ENCODE measurements around the gene FBXW10. TPM values are rescaled to one million over a fixed set of nuclear protein-coding genes. Genes with fewer than 3 reads are reported as not detected.
"Not testable (repeated sequence)": the region's sequence is repeated elsewhere in the genome, so short reads cannot be mapped to it uniquely, and the experiment has no call there.

FBXW10 gene
- polyA plus RNA-seq, 4 donors: 0.16 to 0.62 (median 0.22) TPM; not detected in 1

GRCh38 chr17:18744726-18745125, 872 bp downstream of the FBXW10 start:
- DNase-seq; H3K4me3 ChIP-seq (ENCODE audit: low read depth in 1 of 3, low read length in 3 of 3): not testable (repeated sequence)
- WGBS, 3 donors: 6 to 39% (median 31%) methylated on average over 3 to 4 of the region's 4 CpGs

GRCh38 chr17:18746551-18746950, 2.7 kb downstream of the FBXW10 start:
- not testable (repeated sequence) for H3K9me3 ChIP-seq (ENCODE audit: control insufficient read depth in 2 of 2, insufficient read depth in 1 of 2, low read depth in 1 of 2, low read length in 1 of 2); H3K27me3 ChIP-seq (ENCODE audit: control insufficient read depth in 3 of 3, insufficient read depth in 3 of 3, low read length in 3 of 3); FAIRE-seq; H3K36me3 ChIP-seq (ENCODE audit: control insufficient read depth in 3 of 3, insufficient read depth in 2 of 3, low read depth in 1 of 3, low read length in 3 of 3); H3K4me3 ChIP-seq (ENCODE audit: low read depth in 1 of 3, low read length in 3 of 3)
- Histone ChIP-seq H3K4me1 (ENCODE audit: control insufficient read depth in 3 of 3, insufficient read depth in 2 of 3, low read depth in 1 of 3, low read length in 2 of 3) (peaks cover 0 to 13% (median 0%) of the 10 kb centered on the region in 3 donors), H3K27ac (ENCODE audit: low read depth in 1 of 3, low read length in 2 of 3) (peak overlapping the region in 1 of 3 donors; percentile 34)
- DNase-seq: peak in 1 of 2 donors; percentile 91
- whole genome bisulfite sequencing, 3 donors: 35 to 56% (median 38%) methylated on average over 3 of the region's 3 CpGs

More at GRCh38 chr17:18744726-18745125, 872 bp downstream of the FBXW10 start:
- not testable (repeated sequence) for H3K9me3 ChIP-seq (ENCODE audit: control insufficient read depth in 2 of 2, insufficient read depth in 1 of 2, low read depth in 1 of 2, low read length in 1 of 2); H3K36me3 ChIP-seq (ENCODE audit: control insufficient read depth in 3 of 3, insufficient read depth in 2 of 3, low read depth in 1 of 3, low read length in 3 of 3); H3K27me3 ChIP-seq (ENCODE audit: control insufficient read depth in 3 of 3, insufficient read depth in 3 of 3, low read length in 3 of 3); FAIRE-seq
- H3K27ac ChIP-seq (ENCODE audit: low read depth in 1 of 3, low read length in 2 of 3): peak overlapping the region in 1 of 3 donors; percentile 63
- peaks cover 0 to 13% (median 0%) of the 10 kb centered on the region in 3 donors for H3K4me1 ChIP-seq (ENCODE audit: control insufficient read depth in 3 of 3, insufficient read depth in 2 of 3, low read depth in 1 of 3, low read length in 2 of 3)

- H3K4me1 ChIP-seq (ENCODE audit: control insufficient read depth in 3 of 3, insufficient read depth in 2 of 3, low read depth in 1 of 3, low read length in 2 of 3): peaks cover 0 to 13% (median 0%) of the 10 kb centered on the region in 3 donors
- not testable (repeated sequence) for H3K9me3 ChIP-seq (ENCODE audit: control insufficient read depth in 2 of 2, insufficient read depth in 1 of 2, low read depth in 1 of 2, low read length in 1 of 2); H3K36me3 ChIP-seq (ENCODE audit: control insufficient read depth in 3 of 3, insufficient read depth in 2 of 3, low read depth in 1 of 3, low read length in 3 of 3); FAIRE-seq; H3K27ac ChIP-seq (ENCODE audit: low read depth in 1 of 3, low read length in 2 of 3); H3K4me3 ChIP-seq (ENCODE audit: low read depth in 1 of 3, low read length in 3 of 3); H3K27me3 ChIP-seq (ENCODE audit: control insufficient read depth in 3 of 3, insufficient read depth in 3 of 3, low read length in 3 of 3)
- peak in 1 of 2 donors; percentile 54 for DNase-seq
- WGBS, 3 donors: 43 to 52% (median 43%) methylated on average over 6 of the region's 6 CpGs
These were observed 3.6 kb downstream of the FBXW10 start for GRCh38 chr17:18747501-18747900.

GRCh38 chr17:18750242-18750641, 6.4 kb downstream of the FBXW10 start:
- 90 to 96% (median 96%) methylated on average over 1 of the region's 1 CpG for WGBS, 3 donors

GRCh38 chr17:18753829-18754409, 10.1 kb downstream of the FBXW10 start:
- not testable (repeated sequence) for H3K27me3 ChIP-seq (ENCODE audit: control insufficient read depth in 3 of 3, insufficient read depth in 3 of 3, low read length in 3 of 3); H3K9me3 ChIP-seq (ENCODE audit: control insufficient read depth in 2 of 2, insufficient read depth in 1 of 2, low read depth in 1 of 2, low read length in 1 of 2); FAIRE-seq; H3K36me3 ChIP-seq (ENCODE audit: control insufficient read depth in 3 of 3, insufficient read depth in 2 of 3, low read depth in 1 of 3, low read length in 3 of 3); H3K27ac ChIP-seq (ENCODE audit: low read depth in 1 of 3, low read length in 2 of 3); DNase-seq; H3K4me3 ChIP-seq (ENCODE audit: low read depth in 1 of 3, low read length in 3 of 3)
- 80 to 88% (median 81%) methylated on average over 5 of the region's 6 CpGs for WGBS, 3 donors
- peaks cover 0 to 11% (median 0%) of the 10 kb centered on the region in 3 donors for H3K4me1 ChIP-seq (ENCODE audit: control insufficient read depth in 3 of 3, insufficient read depth in 2 of 3, low read depth in 1 of 3, low read length in 2 of 3)

More at GRCh38 chr17:18750242-18750641, 6.4 kb downstream of the FBXW10 start:
- H3K36me3 ChIP-seq (ENCODE audit: control insufficient read depth in 3 of 3, insufficient read depth in 2 of 3, low read depth in 1 of 3, low read length in 3 of 3); H3K9me3 ChIP-seq (ENCODE audit: control insufficient read depth in 2 of 2, insufficient read depth in 1 of 2, low read depth in 1 of 2, low read length in 1 of 2); FAIRE-seq; H3K27ac ChIP-seq (ENCODE audit: low read depth in 1 of 3, low read length in 2 of 3); H3K4me3 ChIP-seq (ENCODE audit: low read depth in 1 of 3, low read length in 3 of 3); DNase-seq; H3K27me3 ChIP-seq (ENCODE audit: control insufficient read depth in 3 of 3, insufficient read depth in 3 of 3, low read length in 3 of 3): not testable (repeated sequence)
- H3K4me1 ChIP-seq (ENCODE audit: control insufficient read depth in 3 of 3, insufficient read depth in 2 of 3, low read depth in 1 of 3, low read length in 2 of 3): peaks cover 0 to 17% (median 0%) of the 10 kb centered on the region in 3 donors

- DNase-seq; H3K9me3 ChIP-seq (ENCODE audit: control insufficient read depth in 2 of 2, insufficient read depth in 1 of 2, low read depth in 1 of 2, low read length in 1 of 2); H3K27ac ChIP-seq (ENCODE audit: low read depth in 1 of 3, low read length in 2 of 3); FAIRE-seq; H3K36me3 ChIP-seq (ENCODE audit: control insufficient read depth in 3 of 3, insufficient read depth in 2 of 3, low read depth in 1 of 3, low read length in 3 of 3); H3K27me3 ChIP-seq (ENCODE audit: control insufficient read depth in 3 of 3, insufficient read depth in 3 of 3, low read length in 3 of 3); H3K4me3 ChIP-seq (ENCODE audit: low read depth in 1 of 3, low read length in 3 of 3): not testable (repeated sequence)
- H3K4me1 ChIP-seq (ENCODE audit: control insufficient read depth in 3 of 3, insufficient read depth in 2 of 3, low read depth in 1 of 3, low read length in 2 of 3): peaks cover 0 to 11% (median 0%) of the 10 kb centered on the region in 3 donors
- 49 to 79% (median 71%) methylated on average over 4 of the region's 4 CpGs for WGBS, 3 donors
These were observed 12.1 kb downstream of the FBXW10 start for GRCh38 chr17:18755969-18756368.

GRCh38 chr17:18757368-18758044, 13.7 kb downstream of the FBXW10 start:
- peaks cover 0 to 11% (median 0%) of the 10 kb centered on the region in 3 donors for H3K4me1 ChIP-seq (ENCODE audit: control insufficient read depth in 3 of 3, insufficient read depth in 2 of 3, low read depth in 1 of 3, low read length in 2 of 3)
- WGBS, 3 donors: 53 to 71% (median 63%) methylated on average over 8 of the region's 8 CpGs
- not testable (repeated sequence) for H3K9me3 ChIP-seq (ENCODE audit: control insufficient read depth in 2 of 2, insufficient read depth in 1 of 2, low read depth in 1 of 2, low read length in 1 of 2); H3K36me3 ChIP-seq (ENCODE audit: control insufficient read depth in 3 of 3, insufficient read depth in 2 of 3, low read depth in 1 of 3, low read length in 3 of 3); FAIRE-seq; H3K27me3 ChIP-seq (ENCODE audit: control insufficient read depth in 3 of 3, insufficient read depth in 3 of 3, low read length in 3 of 3); H3K4me3 ChIP-seq (ENCODE audit: low read depth in 1 of 3, low read length in 3 of 3)
- H3K27ac ChIP-seq (ENCODE audit: low read depth in 1 of 3, low read length in 2 of 3): peak overlapping the region in 1 of 3 donors; percentile 22
- peak in 1 of 2 donors; percentile 68 for DNase-seq

- FAIRE-seq: not testable (repeated sequence)
These were observed 14.5 kb downstream of the FBXW10 start for GRCh38 chr17:18758344-18758743.

More at GRCh38 chr17:18758344-18758743, 14.5 kb downstream of the FBXW10 start:
- H3K27me3 ChIP-seq (ENCODE audit: control insufficient read depth in 3 of 3, insufficient read depth in 3 of 3, low read length in 3 of 3); H3K4me3 ChIP-seq (ENCODE audit: low read depth in 1 of 3, low read length in 3 of 3); H3K36me3 ChIP-seq (ENCODE audit: control insufficient read depth in 3 of 3, insufficient read depth in 2 of 3, low read depth in 1 of 3, low read length in 3 of 3); H3K9me3 ChIP-seq (ENCODE audit: control insufficient read depth in 2 of 2, insufficient read depth in 1 of 2, low read depth in 1 of 2, low read length in 1 of 2); H3K27ac ChIP-seq (ENCODE audit: low read depth in 1 of 3, low read length in 2 of 3): not testable (repeated sequence)
- H3K4me1 ChIP-seq (ENCODE audit: control insufficient read depth in 3 of 3, insufficient read depth in 2 of 3, low read depth in 1 of 3, low read length in 2 of 3): peaks cover 0 to 11% (median 0%) of the 10 kb centered on the region in 3 donors
- DNase-seq: peak; percentile 33 to 66
- whole genome bisulfite sequencing, 3 donors: 0 to 70% (median 42%) methylated on average over 1 to 2 of the region's 6 CpGs

Measured in small intestine (tissue), 7 donors.